ENCODE measurements around the gene LONRF3.

The LONRF3 gene

DNA sequence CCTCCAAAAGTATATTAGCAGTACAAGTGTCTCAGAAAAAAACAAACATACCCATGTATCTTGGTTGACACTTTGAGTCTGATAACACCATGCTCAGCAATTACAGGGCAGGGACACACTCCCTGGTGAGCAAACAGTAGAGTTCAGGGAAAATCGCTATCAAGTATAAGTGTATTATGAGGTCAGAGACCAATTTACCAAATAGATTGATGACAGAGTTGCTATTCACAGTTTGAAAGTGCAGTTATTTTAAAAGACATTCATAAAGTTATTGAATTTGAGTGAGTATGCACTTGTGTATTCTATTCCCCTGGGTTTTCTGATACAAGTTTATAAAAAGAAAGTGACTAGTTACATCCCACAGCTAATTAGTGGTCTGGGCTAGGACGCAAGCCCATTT lies 10.2 kb upstream of the LONRF3 start (continued):
- TF ChIP-seq OSR2 (tag by site-specific recombination; IDR thresholded peaks at IDR 0.05) (peak; percentile 84), KLF17 (tag by site-specific recombination; IDR thresholded peaks at IDR 0.05) (peak; percentile 96), GLI2 (tag by site-specific recombination; IDR thresholded peaks at IDR 0.05; ENCODE audit: borderline replicate concordance, low read depth) (peak; percentile 94)

GRCh38 chrX:118965395-118965794 lies 9.0 kb upstream of the LONRF3 start:
- Histone ChIP-seq H3K27ac (ENCODE audit: extremely low read depth, low read depth, low read length) (no peak overlapping the region), H3K9me3 (ENCODE audit: control insufficient read depth, insufficient read depth, low read depth, low read length) (no peaks in the 10 kb centered on the region), H3K36me3 (ENCODE audit: control insufficient read depth in 2 of 2, insufficient read depth in 1 of 2, low read length in 2 of 2) (no peaks in the 10 kb centered on the region), H3K4me3 (ENCODE audit: low read depth, low read length) (no peak overlapping the region), H3K4me1 (ENCODE audit: control insufficient read depth, insufficient read depth, low read length) (no peaks in the 10 kb centered on the region)
- TF ChIP-seq ZNF354C (tag by site-specific recombination; IDR thresholded peaks at IDR 0.05; ENCODE audit: borderline replicate concordance, low read depth) (no peak), EGR2 (tag by site-specific recombination; IDR thresholded peaks at IDR 0.05; ENCODE audit: low read depth) (peak; percentile 96), ZNF214 (tag by site-specific recombination; IDR thresholded peaks at IDR 0.05; ENCODE audit: borderline replicate concordance) (no peak), ZNF10 (tag by site-specific recombination; IDR thresholded peaks at IDR 0.05) (no peak), PRDM1 (tag by site-specific recombination; IDR thresholded peaks at IDR 0.05) (no peak), ZEB2 (tag by site-specific recombination; IDR thresholded peaks at IDR 0.05) (0 out of 2 replicates have a peak, but pooled peaks have one; percentile 71), ZNF629 (tag by site-specific recombination; IDR thresholded peaks at IDR 0.05) (0 out of 2 replicates have a peak, but pooled peaks have one; percentile 15), YY1 (tag by site-specific recombination; IDR thresholded peaks at IDR 0.05) (no peak), ZNF610 (tag by site-specific recombination; IDR thresholded peaks at IDR 0.05; ENCODE audit: borderline replicate concordance) (no peak), ZNF785 (tag by site-specific recombination; IDR thresholded peaks at IDR 0.05) (no peak), GLIS2 (tag by site-specific recombination; IDR thresholded peaks at IDR 0.05) (no peak), ZNF596 (tag by site-specific recombination; IDR thresholded peaks at IDR 0.05) (no peak), KLF17 (tag by site-specific recombination; IDR thresholded peaks at IDR 0.05) (0 out of 2 replicates have a peak, but pooled peaks have one; percentile 16), ZNF24 (tag by site-specific recombination; IDR thresholded peaks at IDR 0.05) (0 out of 2 replicates have a peak, but pooled peaks have one; percentile 46), OSR2 (tag by site-specific recombination; IDR thresholded peaks at IDR 0.05) (peak; percentile 48; the same call in 1 of the 2 replicates), ZFHX2 (tag by site-specific recombination; conservative IDR thresholded peaks at IDR 0.05) (peak; percentile 91)
- TF ChIP-seq, protein P1, sequence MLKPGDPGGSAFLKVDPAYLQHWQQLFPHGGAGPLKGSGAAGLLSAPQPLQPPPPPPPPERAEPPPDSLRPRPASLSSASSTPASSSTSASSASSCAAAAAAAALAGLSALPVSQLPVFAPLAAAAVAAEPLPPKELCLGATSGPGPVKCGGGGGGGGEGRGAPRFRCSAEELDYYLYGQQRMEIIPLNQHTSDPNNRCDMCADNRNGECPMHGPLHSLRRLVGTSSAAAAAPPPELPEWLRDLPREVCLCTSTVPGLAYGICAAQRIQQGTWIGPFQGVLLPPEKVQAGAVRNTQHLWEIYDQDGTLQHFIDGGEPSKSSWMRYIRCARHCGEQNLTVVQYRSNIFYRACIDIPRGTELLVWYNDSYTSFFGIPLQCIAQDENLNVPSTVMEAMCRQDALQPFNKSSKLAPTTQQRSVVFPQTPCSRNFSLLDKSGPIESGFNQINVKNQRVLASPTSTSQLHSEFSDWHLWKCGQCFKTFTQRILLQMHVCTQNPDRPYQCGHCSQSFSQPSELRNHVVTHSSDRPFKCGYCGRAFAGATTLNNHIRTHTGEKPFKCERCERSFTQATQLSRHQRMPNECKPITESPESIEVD (tag by site-specific recombination; IDR thresholded peaks at IDR 0.05) = 0 out of 2 replicates have a peak, but pooled peaks have one; percentile 11
- ChIA-PET POLR2A (interaction anchor here (1.3 kb wide), 1 partner anchor 9 kb away, joined by 4 read pairs; the partner anchor contains the start of gene LONRF3), CTCF (no interaction called here)

GRCh38 chrX:118968031-118968430 lies 6.4 kb upstream of the LONRF3 start:
- no peak overlapping the region for H3K4me3 ChIP-seq (ENCODE audit: low read depth, low read length)
- ChIA-PET POLR2A (no interaction called here), CTCF (no interaction called here)
- H3K9me3 ChIP-seq (ENCODE audit: control insufficient read depth, insufficient read depth, low read depth, low read length) = no peaks in the 10 kb centered on the region
- no peaks in the 10 kb centered on the region for H3K36me3 ChIP-seq (ENCODE audit: control insufficient read depth in 2 of 2, insufficient read depth in 1 of 2, low read length in 2 of 2)
- H3K27ac ChIP-seq (ENCODE audit: extremely low read depth, low read depth, low read length) = no peak overlapping the region
- H3K4me1 ChIP-seq (ENCODE audit: control insufficient read depth, insufficient read depth, low read length) = no peaks in the 10 kb centered on the region
- TF ChIP-seq BCL6B (tag by site-specific recombination; IDR thresholded peaks at IDR 0.05) (no peak), SP3 (tag by site-specific recombination; IDR thresholded peaks at IDR 0.05) (no peak), ZNF670 (tag by site-specific recombination; IDR thresholded peaks at IDR 0.05; ENCODE audit: low read depth) (no peak), ZNF157 (tag by site-specific recombination; IDR thresholded peaks at IDR 0.05) (no peak), MZF1 (tag by site-specific recombination; IDR thresholded peaks at IDR 0.05; ENCODE audit: borderline replicate concordance) (no peak), ZNF292 (tag by site-specific recombination; IDR thresholded peaks at IDR 0.05; ENCODE audit: borderline replicate concordance, low read depth) (no peak)

All from HEK293 (cell line).